Natural killer cell (primary cell): Measurements from ENCODE around the gene LBH. TPM values are rescaled to one million over a fixed set of nuclear protein-coding genes. Genes with fewer than 3 reads are reported as not detected.

Experiments used
- ATAC-seq, 3 donors: fragments of 150-1000 bp in 2 of 3; fragments of 200-7000 bp in 1 of 3; cut with Tn5 transposase; 1 replicate in 1 of 3; 2 replicates in 2 of 3; pipeline ENCODE4 v1.10.0; 2021; ENCODE audit warnings: mild to moderate bottlenecking in 2 of 3, moderate library complexity in 2 of 3
- DNase-seq, 2 donors: peaks; one replicate each; pipeline versions ENCODE4 v3.0.0 to v3.0.0-alpha.2; 2013 to 2021; ENCODE audit warnings: mixed read lengths in 1 of 2
- H3K27ac ChIP-seq: one replicate; pipeline ENCODE4 v1.5.1; 2013; ENCODE audit warnings: mild to moderate bottlenecking, low read length
- H3K27me3 ChIP-seq: one replicate; pipeline ENCODE4 v1.6.1; 2013; ENCODE audit warnings: low read length; ENCODE audit not compliant: control insufficient read depth, insufficient read depth
- H3K36me3 ChIP-seq: one replicate; pipeline ENCODE4 v1.6.1; 2013; ENCODE audit warnings: low read length; ENCODE audit not compliant: control insufficient read depth, insufficient read depth
- H3K4me1 ChIP-seq: one replicate; pipeline ENCODE4 v1.6.1; 2013; ENCODE audit warnings: low read length; ENCODE audit not compliant: control insufficient read depth, insufficient read depth
- H3K4me3 ChIP-seq: one replicate; pipeline ENCODE4 v1.5.1; 2013; ENCODE audit warnings: low read length
- H3K9me3 ChIP-seq: one replicate; pipeline ENCODE4 v1.6.1; 2013; ENCODE audit warnings: low read length; ENCODE audit not compliant: control insufficient read depth, insufficient read depth
- H3K27ac Mint-ChIP-seq, 2 donors: one replicate each; pipeline ENCODE4 v1.8.0; 2022; ENCODE audit warnings: mild to moderate bottlenecking in 2 of 2, mixed read lengths in 2 of 2, moderate library complexity in 1 of 2
- H3K27me3 Mint-ChIP-seq, 2 donors: one replicate each; pipeline ENCODE4 v1.8.0; 2022; ENCODE audit warnings: low read depth in 2 of 2, mixed read lengths in 2 of 2
- H3K36me3 Mint-ChIP-seq: one replicate; pipeline ENCODE4 v1.8.0; 2022; ENCODE audit warnings: mixed read lengths
- H3K4me1 Mint-ChIP-seq, 2 donors: one replicate each; pipeline ENCODE4 v1.8.0; 2022; ENCODE audit warnings: mixed read lengths in 2 of 2
- H3K4me3 Mint-ChIP-seq: one replicate; pipeline ENCODE4 v1.8.0; 2022; ENCODE audit warnings: mild to moderate bottlenecking, moderate library complexity, mixed read lengths
- H3K9me3 Mint-ChIP-seq, 2 donors: one replicate each; pipeline ENCODE4 v1.8.0; 2022; ENCODE audit warnings: mixed read lengths in 2 of 2
- CTCF ChIP-seq: fragments of 200-600 bp; IDR thresholded peaks from one replicate; pipeline ENCODE4 v1.8.0; 2022; ENCODE audit warnings: antibody characterized with exemption
- WGBS: methylation state at CpG from one replicate; pipeline ENCODE4 v1.1.7; 2013; ENCODE audit warnings: missing lambda C conversion rate; ENCODE audit not compliant: insufficient coverage; 5-methylcytosine and 5-hydroxymethylcytosine counted together
- intact Hi-C: fragments of 100-400 bp; cut with micrococcal nuclease; formaldehyde crosslinking; loops from one replicate; pipeline ENCODE4 v1.14.2; 2022
- total RNA-seq, 4 donors: library from RNA; stranded (reverse); fragments of 120-200 nt in 1 of 4; gene quantifications; one replicate each; pipeline versions ENCODE4 v1.2.3 to v1.2.4, GENCODE V29; 2013 to 2022

LBH gene
- total RNA-seq, 3 donors from 2014 or later (not counting 1 experiment from before 2014, with no cell fraction given), result 157 to 197 (median 158) TPM

GRCh38 chr2:30233271-30234009 is 2.1 kb downstream of the LBH start:
- intact Hi-C loops, result loop anchor here (1.0 to 5.0 kb wide), 5 partner anchors 8 to 214 kb away; partner anchors contain the start of gene LCLAT1
- Histone ChIP-seq H3K4me1 (peaks cover 66% of the 10 kb centered on the region), H3K36me3 (peaks cover 32% of the 10 kb centered on the region), H3K4me3 (peak overlapping the region; percentile 90), H3K27ac (no peak overlapping the region), H3K9me3 (no peaks in the 10 kb centered on the region), H3K27me3 (no peaks in the 10 kb centered on the region)
- no peaks in the 10 kb centered on the region for H3K9me3 Mint-ChIP-seq
- no peaks in the 10 kb centered on the region for H3K27me3 Mint-ChIP-seq
- H3K4me1 Mint-ChIP-seq, result peaks cover 60 to 73% of the 10 kb centered on the region in 2 donors
- peak overlapping the region; percentile 85 to 93 for H3K27ac Mint-ChIP-seq
- peak overlapping the region; percentile 94 for H3K4me3 Mint-ChIP-seq
- TF ChIP-seq CTCF, result no peak
- ATAC-seq, result no peak
- H3K36me3 Mint-ChIP-seq, result no peaks in the 10 kb centered on the region
- 45% methylated on average over 4 of the region's 4 CpGs for WGBS
- DNase-seq, result no peak

- Histone ChIP-seq H3K27me3 (no peaks in the 10 kb centered on the region), H3K36me3 (peaks cover 38% of the 10 kb centered on the region), H3K27ac (peak overlapping the region; percentile 39), H3K9me3 (no peaks in the 10 kb centered on the region), H3K4me3 (peak overlapping the region; percentile 90), H3K4me1 (peaks cover 75% of the 10 kb centered on the region)
- ATAC-seq (no peak), DNase-seq (peak in 1 of 2 donors; percentile 53)
- H3K4me3 Mint-ChIP-seq, result peak overlapping the region; percentile 94
- peak overlapping the region; percentile 85 to 93 for H3K27ac Mint-ChIP-seq
- WGBS, result 36% methylated on average over 12 of the region's 12 CpGs
- no peaks in the 10 kb centered on the region for H3K27me3 Mint-ChIP-seq
- intact Hi-C loops, result loop anchor here (5.0 kb wide), 2 partner anchors 72 to 213 kb away; partner anchors contain the start of gene LCLAT1
- no peaks in the 10 kb centered on the region for H3K9me3 Mint-ChIP-seq
- no peak for TF ChIP-seq CTCF
- peaks cover 6% of the 10 kb centered on the region for H3K36me3 Mint-ChIP-seq
- H3K4me1 Mint-ChIP-seq, result peaks cover 69 to 81% of the 10 kb centered on the region in 2 donors
Measured at GRCh38 chr2:30234180-30234971, 3.0 kb downstream of the LBH start.

DNA sequence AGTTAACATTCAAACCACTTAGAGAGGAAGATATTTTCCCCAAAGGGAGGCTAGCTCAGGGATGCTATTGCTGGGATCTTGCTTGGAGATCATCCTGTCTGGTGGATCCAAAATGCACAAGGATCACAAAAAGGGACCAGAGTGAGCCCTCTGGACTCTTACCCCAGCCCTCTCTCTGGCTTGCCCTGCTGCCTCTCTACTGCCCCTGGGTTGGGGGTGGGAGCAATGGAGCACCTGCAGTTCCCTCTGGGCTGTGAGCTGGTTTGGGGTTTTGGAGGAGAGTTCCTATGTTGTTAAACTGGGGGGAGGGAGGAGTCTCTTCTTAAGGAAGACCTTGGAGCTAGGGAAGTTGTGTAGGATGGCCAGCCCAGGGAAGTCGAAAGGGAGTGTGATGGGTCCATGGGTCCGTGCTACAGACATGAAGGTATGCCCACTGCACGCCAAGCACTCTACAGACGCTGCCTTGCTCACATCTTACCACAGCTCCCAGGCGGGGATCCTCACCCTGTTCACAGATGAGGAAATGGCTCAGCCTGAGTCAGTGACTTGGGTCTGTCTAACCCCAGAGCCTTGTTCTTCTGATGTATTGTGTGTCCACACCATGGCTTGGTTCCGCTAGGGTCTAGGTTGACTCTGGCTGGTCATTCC is 3.8 kb downstream of the LBH start:
- Histone ChIP-seq H3K9me3 (no peaks in the 10 kb centered on the region), H3K27me3 (no peaks in the 10 kb centered on the region), H3K36me3 (peaks cover 45% of the 10 kb centered on the region), H3K27ac (peak overlapping the region; percentile 39), H3K4me3 (peak overlapping the region; percentile 90), H3K4me1 (peaks cover 82% of the 10 kb centered on the region)
- Mint-ChIP-seq H3K4me1 (peaks cover 75 to 82% of the 10 kb centered on the region in 2 donors), H3K27me3 (no peaks in the 10 kb centered on the region), H3K9me3 (no peaks in the 10 kb centered on the region), H3K36me3 (peaks cover 8% of the 10 kb centered on the region), H3K27ac (peak overlapping the region; percentile 85 to 93), H3K4me3 (peak overlapping the region; percentile 94)
- peak in 1 of 3 donors; percentile 5 for ATAC-seq
- 56% methylated on average over 6 of the region's 6 CpGs for WGBS
- intact Hi-C loops, result no loop called here
- DNase-seq, result peak in 1 of 2 donors; percentile 71
- no peak for TF ChIP-seq CTCF
